ENCODE data around the gene SEC24D.

Gene SEC24D

DNA sequence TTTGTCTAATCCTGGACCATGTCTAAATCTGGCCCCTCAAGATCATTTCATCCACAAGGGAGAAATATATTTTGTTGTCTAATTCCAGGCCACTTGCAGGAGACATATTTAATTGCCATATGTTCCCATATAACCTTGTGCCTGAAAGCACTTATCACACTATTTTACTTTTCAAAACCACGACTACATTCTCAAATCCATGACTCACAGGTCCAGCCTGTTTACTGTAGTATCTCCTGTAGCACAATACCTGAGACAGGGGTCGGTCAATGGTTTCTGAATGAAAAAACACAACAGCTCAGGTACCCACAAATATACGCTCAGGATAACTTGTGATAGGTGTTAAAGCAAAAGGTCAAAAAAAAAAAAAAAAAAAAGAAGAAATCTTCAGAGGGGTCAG, 60.9 kb downstream of the SEC24D start:
- in situ Hi-C loops (cut with HindIII; ENCODE audit: low sequenced_read_pairs): no loop called here

DNA sequence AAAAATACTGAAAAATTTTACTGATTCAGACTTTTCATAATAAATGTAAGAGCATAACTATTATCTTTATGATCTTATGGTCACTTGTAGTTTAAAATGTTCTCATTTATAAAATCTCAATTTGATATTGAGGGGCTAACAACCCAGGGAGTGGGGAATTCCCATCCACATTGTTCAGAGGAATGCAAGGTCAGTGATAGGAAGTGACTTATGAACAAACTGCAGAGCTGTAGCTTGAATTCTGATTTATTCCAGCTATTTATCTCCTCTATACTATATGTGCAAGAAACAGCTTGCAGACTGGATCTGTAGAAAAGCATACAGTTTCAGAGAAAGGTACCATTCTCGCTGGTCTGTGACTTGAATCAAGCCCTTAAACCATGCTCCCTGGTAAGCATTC, 61.6 kb downstream of the SEC24D start:
- in situ Hi-C loops (cut with HindIII; ENCODE audit: low sequenced_read_pairs): no loop called here

DNA sequence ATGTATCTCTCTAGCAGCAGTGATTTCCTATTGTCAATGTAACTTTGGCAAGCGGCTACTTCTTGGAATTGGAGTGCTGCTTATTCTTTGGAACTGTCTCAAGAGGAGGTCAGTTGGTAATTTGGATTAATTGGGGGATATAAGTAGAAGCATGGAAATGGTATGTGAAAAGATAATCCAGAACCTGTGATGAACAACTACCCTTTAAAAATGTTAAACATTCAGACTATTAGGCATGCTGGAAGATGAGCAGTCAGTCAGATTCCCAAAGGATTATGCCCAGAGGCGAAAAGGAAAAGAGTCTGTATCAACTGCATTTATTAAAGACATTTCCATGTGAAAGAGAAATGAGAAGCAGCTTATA, 62.5 kb downstream of the SEC24D start:
- in situ Hi-C loops (cut with HindIII; ENCODE audit: low sequenced_read_pairs): no loop called here

GRCh38 chr4:118772767-118773428, 63.0 kb downstream of the SEC24D start:
- in situ Hi-C loops (cut with HindIII; ENCODE audit: low sequenced_read_pairs): no loop called here

- in situ Hi-C loops (cut with HindIII; ENCODE audit: low sequenced_read_pairs): no loop called here
Observed at GRCh38 chr4:118772081-118772766, 63.7 kb downstream of the SEC24D start.

DNA sequence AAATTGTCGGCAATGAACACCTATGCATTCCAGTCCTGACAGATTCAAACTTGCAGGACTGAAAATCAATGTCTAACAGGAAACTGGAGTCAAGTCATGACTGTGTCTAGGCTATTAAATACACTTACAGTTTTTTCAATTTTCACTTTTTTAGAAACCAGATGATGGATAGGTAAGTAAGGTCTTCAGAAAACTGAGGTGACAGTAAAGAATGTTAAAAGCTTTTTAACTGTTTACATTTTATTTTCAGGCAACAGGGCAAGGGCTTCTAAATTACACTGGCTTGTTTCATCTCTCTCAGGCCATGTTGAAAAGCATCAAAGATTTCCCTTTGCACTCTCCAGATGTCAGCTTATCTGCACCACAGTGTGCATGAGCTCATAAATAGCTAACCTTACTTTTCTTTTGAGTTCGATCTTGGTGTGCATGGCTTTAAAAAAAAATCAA, 65.2 kb downstream of the SEC24D start:
- in situ Hi-C loops (cut with HindIII; ENCODE audit: low sequenced_read_pairs): no loop called here

GRCh38 chr4:118769161-118769560, 66.8 kb downstream of the SEC24D start:
- in situ Hi-C loops (cut with HindIII; ENCODE audit: low sequenced_read_pairs): no loop called here

DNA sequence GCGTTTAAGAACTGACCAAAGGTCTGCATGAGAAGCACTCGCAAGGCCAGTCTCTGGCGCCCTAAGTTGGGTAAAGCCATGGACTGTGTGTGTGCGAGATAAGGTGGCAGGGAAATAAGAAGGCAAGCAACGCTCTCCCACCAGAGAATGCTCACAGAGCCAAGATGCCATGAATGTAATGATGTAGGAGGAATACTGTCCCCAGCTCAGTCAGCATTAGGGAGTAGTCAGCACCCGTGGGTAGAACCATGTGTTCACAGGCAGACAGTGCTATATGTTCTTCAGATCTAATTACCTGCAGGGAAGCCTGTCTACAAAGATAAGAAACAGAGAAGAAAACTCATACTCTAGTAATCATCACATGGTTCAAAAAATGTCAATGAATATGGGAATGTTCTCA, 68.8 kb downstream of the SEC24D start:
- in situ Hi-C loops (cut with HindIII; ENCODE audit: low sequenced_read_pairs): no loop called here

GRCh38 chr4:118765399-118765798, 70.5 kb downstream of the SEC24D start:
- in situ Hi-C loops (cut with HindIII; ENCODE audit: low sequenced_read_pairs): no loop called here

- in situ Hi-C loops (cut with HindIII; ENCODE audit: low sequenced_read_pairs): no loop called here
Observed at GRCh38 chr4:118762730-118763477, 73.0 kb downstream of the SEC24D start.

- in situ Hi-C loops (cut with HindIII; ENCODE audit: low sequenced_read_pairs): no loop called here
Observed at GRCh38 chr4:118762155-118762554, 73.8 kb downstream of the SEC24D start.

DNA sequence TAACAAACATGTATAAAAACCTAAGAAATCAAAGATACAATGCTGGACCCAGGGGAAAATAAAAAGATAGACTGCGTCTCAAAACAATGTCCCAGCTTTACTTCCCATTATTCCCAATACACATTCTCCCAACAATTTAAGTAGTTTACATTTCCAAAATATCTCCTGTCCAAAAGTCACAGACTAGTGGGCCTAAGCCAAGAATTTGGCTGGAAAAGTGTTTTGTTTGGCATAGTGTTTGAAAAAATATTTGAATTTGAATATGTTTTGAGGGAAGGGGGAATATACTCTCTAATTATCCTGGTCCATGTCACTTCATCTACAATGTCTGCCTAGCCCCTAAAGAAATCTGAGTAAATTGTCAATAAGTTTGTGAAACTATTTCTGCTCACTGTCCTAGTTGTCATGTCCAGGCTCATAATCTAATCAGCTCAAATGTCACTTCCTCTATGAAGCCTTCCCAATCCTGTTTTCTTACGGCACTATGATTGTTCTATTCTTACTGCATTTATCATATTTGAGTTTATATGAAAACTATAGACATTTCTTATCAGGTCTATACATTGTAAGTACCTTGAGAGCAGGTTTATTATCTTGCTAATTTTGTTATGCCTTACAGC, 74.4 kb downstream of the SEC24D start:
- in situ Hi-C loops (cut with HindIII; ENCODE audit: low sequenced_read_pairs): no loop called here

- in situ Hi-C loops (cut with HindIII; ENCODE audit: low sequenced_read_pairs): no loop called here
Observed at GRCh38 chr4:118760493-118760892, 75.4 kb downstream of the SEC24D start.

DNA sequence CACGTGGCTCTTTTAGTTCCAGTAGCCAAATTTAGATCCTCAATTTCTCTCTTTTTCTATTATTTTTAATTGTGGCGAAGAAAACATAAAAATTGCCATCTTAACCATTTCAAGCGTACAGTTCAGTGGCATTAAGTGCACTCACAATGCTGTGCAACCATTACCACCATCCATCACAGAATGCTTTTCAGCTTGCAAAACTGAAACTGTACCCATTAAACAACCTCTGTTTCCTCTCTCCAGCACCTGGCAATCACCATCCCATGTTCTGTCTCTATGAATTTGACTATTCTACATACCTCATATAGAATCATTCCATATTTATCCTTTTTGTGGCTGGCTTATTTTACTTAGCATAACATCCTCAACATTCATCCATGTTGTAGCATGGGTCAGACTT, 75.8 kb downstream of the SEC24D start:
- in situ Hi-C loops (cut with HindIII; ENCODE audit: low sequenced_read_pairs): no loop called here

- in situ Hi-C loops (cut with HindIII; ENCODE audit: low sequenced_read_pairs): loop anchor here (5.0 kb wide), 1 partner anchor 218 kb away; no protein-coding TSS in a partner anchor
Observed at GRCh38 chr4:118759481-118759880, 76.4 kb downstream of the SEC24D start.

DNA sequence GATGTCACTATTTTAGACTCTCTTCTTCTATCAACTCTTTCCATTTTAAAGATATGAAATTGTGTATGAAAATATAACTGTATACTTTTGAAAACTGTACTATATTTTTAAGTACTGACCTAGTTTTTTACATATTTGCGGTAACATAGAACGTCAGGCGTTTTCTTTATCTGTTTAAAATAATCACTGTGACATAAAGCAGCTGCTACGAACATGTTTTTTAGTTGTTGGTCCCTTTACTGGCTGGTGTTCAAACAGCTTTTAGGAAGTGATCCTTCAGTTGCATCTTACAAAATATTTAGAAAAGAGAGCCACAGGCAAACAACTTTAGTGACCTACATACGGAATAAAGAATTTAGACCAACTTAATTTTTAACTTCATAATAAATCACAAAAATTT, 77.6 kb downstream of the SEC24D start:
- in situ Hi-C loops (cut with HindIII; ENCODE audit: low sequenced_read_pairs): loop anchor here (5.0 kb wide), 1 partner anchor 219 kb away; no protein-coding TSS in a partner anchor

GRCh38 chr4:118757761-118758251, 78.1 kb downstream of the SEC24D start:
- in situ Hi-C loops (cut with HindIII; ENCODE audit: low sequenced_read_pairs): loop anchor here (5.0 kb wide), 1 partner anchor 219 kb away; no protein-coding TSS in a partner anchor

DNA sequence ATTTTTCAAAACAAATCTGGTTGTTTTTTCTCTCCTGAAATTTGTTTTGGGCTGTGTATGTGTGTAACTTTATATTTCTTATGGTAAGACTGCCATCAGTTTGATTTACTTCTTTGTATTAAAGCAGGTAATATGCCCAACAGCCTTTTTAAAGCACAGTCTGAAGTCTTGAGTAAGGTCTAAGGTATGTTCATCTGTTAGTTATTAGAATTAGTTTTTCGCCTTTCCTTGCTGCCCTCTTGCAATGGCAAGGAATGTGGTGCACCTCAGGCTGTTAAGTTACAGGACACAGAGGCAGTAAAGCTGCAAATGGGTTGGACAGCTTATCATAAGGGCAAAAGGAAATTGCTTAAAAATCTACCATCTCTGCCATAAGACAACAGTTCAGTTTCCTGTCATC, 79.0 kb downstream of the SEC24D start:
- in situ Hi-C loops (cut with HindIII; ENCODE audit: low sequenced_read_pairs): loop anchor here (5.0 kb wide), 1 partner anchor 220 kb away; no protein-coding TSS in a partner anchor

DNA sequence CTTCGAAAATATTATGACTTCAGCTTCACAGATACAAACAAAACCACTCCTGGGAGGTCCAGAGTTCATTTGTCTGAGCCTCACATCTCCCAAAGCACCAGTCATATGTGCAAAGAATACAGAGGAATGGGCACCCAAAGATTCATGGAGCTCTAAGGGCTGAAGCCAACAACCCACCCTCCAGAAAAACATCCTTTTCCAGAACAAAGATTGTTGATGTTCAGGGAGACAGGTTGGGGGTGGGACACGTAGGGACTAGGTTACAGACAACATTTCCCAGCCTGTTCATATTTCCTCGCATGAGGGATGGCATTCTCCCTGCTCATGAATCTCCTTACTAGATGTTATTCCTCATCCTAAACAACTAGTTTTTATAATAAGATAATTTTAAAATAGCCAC, 79.5 kb downstream of the SEC24D start:
- in situ Hi-C loops (cut with HindIII; ENCODE audit: low sequenced_read_pairs): loop anchor here (5.0 kb wide), 1 partner anchor 221 kb away; no protein-coding TSS in a partner anchor

- in situ Hi-C loops (cut with HindIII; ENCODE audit: low sequenced_read_pairs): loop anchor here (5.0 kb wide), 1 partner anchor 222 kb away; no protein-coding TSS in a partner anchor
Observed at GRCh38 chr4:118755438-118756226, 80.3 kb downstream of the SEC24D start.

Measured in endothelial cell of hepatic sinusoid (primary cell).